ENCODE results near the gene MAGI2.

The MAGI2 gene

GRCh38 chr7:79302293-79302692 lies 151.2 kb downstream of the MAGI2 start:
- DNase-seq (ENCODE audit: low read depth in 2 of 2) = no peak

GRCh38 chr7:79301419-79301818 lies 152.0 kb downstream of the MAGI2 start:
- DNase-seq (ENCODE audit: low read depth in 2 of 2) = no peak

GRCh38 chr7:79300573-79300972 lies 152.9 kb downstream of the MAGI2 start:
- no peak for DNase-seq (ENCODE audit: low read depth in 2 of 2)

GRCh38 chr7:79298145-79298760 lies 155.2 kb downstream of the MAGI2 start:
- DNase-seq (ENCODE audit: low read depth in 2 of 2) = no peak

- DNase-seq (ENCODE audit: low read depth in 2 of 2) = no peak
Observed at GRCh38 chr7:79296553-79297320, 156.7 kb downstream of the MAGI2 start.

GRCh38 chr7:79293655-79294142 lies 159.8 kb downstream of the MAGI2 start:
- DNase-seq (ENCODE audit: low read depth in 2 of 2) = no peak

- DNase-seq (ENCODE audit: low read depth in 2 of 2) = no peak
Observed at GRCh38 chr7:79292834-79293233, 160.6 kb downstream of the MAGI2 start.

GRCh38 chr7:79291498-79291865 lies 162.0 kb downstream of the MAGI2 start:
- no peak for DNase-seq (ENCODE audit: low read depth in 2 of 2)

GRCh38 chr7:79290841-79291497 lies 162.5 kb downstream of the MAGI2 start:
- no peak for DNase-seq (ENCODE audit: low read depth in 2 of 2)

- DNase-seq (ENCODE audit: low read depth in 2 of 2) = no peak
Observed at GRCh38 chr7:79290398-79290797, 163.1 kb downstream of the MAGI2 start.

GRCh38 chr7:79288655-79289054 lies 164.8 kb downstream of the MAGI2 start:
- DNase-seq (ENCODE audit: low read depth in 2 of 2) = no peak

- no peak for DNase-seq (ENCODE audit: low read depth in 2 of 2)
Observed at GRCh38 chr7:79287981-79288380, 165.5 kb downstream of the MAGI2 start.

GRCh38 chr7:79286181-79286580 lies 167.3 kb downstream of the MAGI2 start:
- no peak for DNase-seq (ENCODE audit: low read depth in 2 of 2)

GRCh38 chr7:79285756-79286155 lies 167.7 kb downstream of the MAGI2 start:
- DNase-seq (ENCODE audit: low read depth in 2 of 2) = no peak

GRCh38 chr7:79284211-79284610 lies 169.3 kb downstream of the MAGI2 start:
- DNase-seq (ENCODE audit: low read depth in 2 of 2) = no peak

- no peak for DNase-seq (ENCODE audit: low read depth in 2 of 2)
Observed at GRCh38 chr7:79282882-79283602, 170.4 kb downstream of the MAGI2 start.

- DNase-seq (ENCODE audit: low read depth in 2 of 2) = no peak
Observed at GRCh38 chr7:79282070-79282694, 171.3 kb downstream of the MAGI2 start.

- DNase-seq (ENCODE audit: low read depth in 2 of 2) = no peak
Observed at GRCh38 chr7:79281426-79281825, 172.0 kb downstream of the MAGI2 start.

GRCh38 chr7:79272938-79273337 lies 180.5 kb downstream of the MAGI2 start:
- no peak for DNase-seq (ENCODE audit: low read depth in 2 of 2)

- DNase-seq (ENCODE audit: low read depth in 2 of 2) = no peak
Observed at GRCh38 chr7:79272066-79272669, 181.3 kb downstream of the MAGI2 start.

- DNase-seq (ENCODE audit: low read depth in 2 of 2) = no peak
Observed at GRCh38 chr7:79268730-79269129, 184.7 kb downstream of the MAGI2 start.

Data from stimulated activated CD4-positive, alpha-beta T cell treated with anti-CD3 and anti-CD28 coated beads, Interleukin-15, amount 100 ng/mL, for 48 hours (primary cell).